Left cardiac atrium (tissue), 4 donors: Measurements from ENCODE around the gene PXK. TPM values are rescaled to one million over a fixed set of nuclear protein-coding genes. Genes with fewer than 3 reads are reported as not detected.
"Not testable (repeated sequence)": the region's sequence is repeated elsewhere in the genome, so short reads cannot be mapped to it uniquely, and the experiment has no call there.

ENCODE experiments used
- ATAC-seq, 2 donors: fragments of 200-7000 bp; cut with Tn5 transposase; one replicate each; pipeline ENCODE4 v1.9.1; 2020; ENCODE audit warnings: mild to moderate bottlenecking in 2 of 2, moderate library complexity in 2 of 2
- DNase-seq: peaks from one replicate; pipeline ENCODE4 v3.0.0-alpha.2; 2020
- intact Hi-C, 2 donors: fragments of 100-400 bp; cut with DNase I; formaldehyde crosslinking; loops; one replicate each; pipeline versions ENCODE4 v1.14.1 to v1.15.1; 2022 to 2023
- total RNA-seq, 2 donors: library from RNA; stranded (reverse); fragmentation: NEBNext Ultra II Directional; extraction: Animal tissue kit (Norgen Biotek cat#: 25700); gene quantifications; one replicate each; pipeline ENCODE4 v1.2.1, GENCODE V29; 2021
- donor health status: DM: no; HTN: yes; CAD: no.
- donor health status: DM: no; HTN: yes; CAD: no; lungs with severe emphysema.
- donor health status: DM: yes; HTN: yes; CAD: no.
- donor health status: Dilated cardiomyopathy.

PXK gene
- total RNA-seq, 2 donors from 2014 or later: 13.3 to 15.1 TPM

GRCh38 chr3:58339146-58339545, 6.5 kb downstream of the PXK start:
- DNase-seq, intact Hi-C loops, ATAC-seq: not testable (repeated sequence)

GRCh38 chr3:58340594-58341244, 8.0 kb downstream of the PXK start:
- intact Hi-C loops: no loop called here
- no peak for ATAC-seq
- no peak for DNase-seq

- ATAC-seq (no peak), DNase-seq (no peak)
- intact Hi-C loops: no loop called here
Measured at GRCh38 chr3:58341376-58341775, 8.7 kb downstream of the PXK start.

- ATAC-seq (no peak), DNase-seq (no peak)
- intact Hi-C loops: no loop called here
Measured at GRCh38 chr3:58342676-58343075, 10.0 kb downstream of the PXK start.

GRCh38 chr3:58345457-58345856, 12.8 kb downstream of the PXK start:
- ATAC-seq (no peak), DNase-seq (no peak)
- intact Hi-C loops: no loop called here

GRCh38 chr3:58346368-58346767, 13.7 kb downstream of the PXK start:
- intact Hi-C loops: no loop called here
- no peak for ATAC-seq
- no peak for DNase-seq

- intact Hi-C loops: no loop called here
- DNase-seq (no peak), ATAC-seq (no peak)
Measured at GRCh38 chr3:58347984-58348383, 15.3 kb downstream of the PXK start.

GRCh38 chr3:58349792-58350626, 17.3 kb downstream of the PXK start:
- DNase-seq (no peak), ATAC-seq (no peak)
- intact Hi-C loops: no loop called here

GRCh38 chr3:58350627-58351013, 17.9 kb downstream of the PXK start:
- ATAC-seq: no peak
- intact Hi-C loops: no loop called here

GRCh38 chr3:58351920-58352319, 19.2 kb downstream of the PXK start:
- intact Hi-C loops: no loop called here
- DNase-seq (no peak), ATAC-seq (no peak)

More at GRCh38 chr3:58350627-58351013, 17.9 kb downstream of the PXK start:
- DNase-seq: no peak

- ATAC-seq (no peak), DNase-seq (no peak)
- intact Hi-C loops: no loop called here
Measured at GRCh38 chr3:58352626-58353025, 19.9 kb downstream of the PXK start.

- ATAC-seq (peak in 1 of 2 donors; percentile 27), DNase-seq (no peak)
- intact Hi-C loops: no loop called here
Measured at GRCh38 chr3:58353722-58354553, 21.2 kb downstream of the PXK start.

- intact Hi-C loops: no loop called here
- no peak for DNase-seq
- peak in 1 of 2 donors; percentile 21 for ATAC-seq
Measured at GRCh38 chr3:58355179-58355578, 22.5 kb downstream of the PXK start.

GRCh38 chr3:58356054-58356453, 23.4 kb downstream of the PXK start:
- intact Hi-C loops: no loop called here
- ATAC-seq (peak; percentile 45 to 49), DNase-seq (no peak)

- ATAC-seq: no peak
- DNase-seq: no peak
- intact Hi-C loops: no loop called here
Measured at GRCh38 chr3:58357402-58357801, 24.7 kb downstream of the PXK start.

GRCh38 chr3:58358092-58358491, 25.4 kb downstream of the PXK start:
- ATAC-seq: no peak
- intact Hi-C loops: no loop called here
- no peak for DNase-seq

GRCh38 chr3:58358808-58359207, 26.1 kb downstream of the PXK start:
- ATAC-seq (no peak), DNase-seq (no peak)
- intact Hi-C loops: no loop called here

GRCh38 chr3:58359621-58360020, 26.9 kb downstream of the PXK start:
- ATAC-seq: no peak
- DNase-seq: no peak
- intact Hi-C loops: no loop called here

- intact Hi-C loops: no loop called here
- DNase-seq (no peak), ATAC-seq (no peak)
Measured at GRCh38 chr3:58361866-58362265, 29.2 kb downstream of the PXK start.

- intact Hi-C loops: no loop called here
- ATAC-seq (no peak), DNase-seq (no peak)
Measured at GRCh38 chr3:58366699-58367098, 34.0 kb downstream of the PXK start.
